Psoas muscle (tissue), 8 donors: Measurements from ENCODE around the gene AKR1B15. TPM values are rescaled to one million over a fixed set of nuclear protein-coding genes. Genes with fewer than 3 reads are reported as not detected.

Source experiments
- ATAC-seq, 4 donors: fragments of 200-7000 bp; cut with Tn5 transposase; one replicate each; pipeline ENCODE4 v1.9.1; 2020; ENCODE audit warnings: moderate library complexity in 3 of 4, mild to moderate bottlenecking in 2 of 4
- DNase-seq, 2 donors: peaks; one replicate each; pipeline ENCODE4 v3.0.0-alpha.2; 2020
- H3K27ac ChIP-seq: fragments of 200-600 bp; one replicate; pipeline ENCODE4 v1.8.0; 2022
- H3K27me3 ChIP-seq, 3 donors: fragments of 200-600 bp in 1 of 3; one replicate each; pipeline versions ENCODE4 v1.6.1 to v1.8.0; 2013 to 2022; ENCODE audit warnings: low read length in 2 of 3, mild to moderate bottlenecking in 2 of 3, moderate library complexity in 1 of 3; ENCODE audit not compliant: insufficient read depth in 3 of 3
- H3K36me3 ChIP-seq, 2 donors: fragments of 200-600 bp in 1 of 2; one replicate each; pipeline versions ENCODE4 v1.6.1 to v1.8.0; 2013 to 2022; ENCODE audit warnings: low read depth in 1 of 2, mild to moderate bottlenecking in 1 of 2, moderate library complexity in 1 of 2; ENCODE audit not compliant: insufficient read depth in 1 of 2
- H3K4me1 ChIP-seq: fragments of 200-600 bp; one replicate; pipeline ENCODE4 v1.8.0; 2022
- H3K4me3 ChIP-seq: fragments of 200-600 bp; one replicate; pipeline ENCODE4 v1.8.0; 2022; ENCODE audit warnings: mild to moderate bottlenecking
- H3K9me3 ChIP-seq: fragments of 200-600 bp; one replicate; pipeline ENCODE4 v1.8.0; 2022
- WGBS, 3 donors: extraction: QIAGEN DNeasy Blood & Tissue Kit; methylation state at CpG; one replicate each; pipeline versions ENCODE4 v1.1.6 to v1.1.7; 2013; 5-methylcytosine and 5-hydroxymethylcytosine counted together
- intact Hi-C, 2 donors: fragments of 100-400 bp; cut with DNase I; formaldehyde crosslinking; loops; one replicate each; pipeline versions ENCODE4 v1.11.0 to v1.14.2; 2022
- polyA plus RNA-seq, 3 donors: library from polyadenylated mRNA; stranded (reverse); fragments of 200-250 nt; gene quantifications; one replicate each; pipeline ENCODE4 v1.2.3, GENCODE V29; 2013
- total RNA-seq, 4 donors: library from RNA; stranded (reverse); fragmentation: NEBNext Ultra II Directional in 2 of 4; extraction: Animal tissue kit (Norgen Biotek cat#: 25700) in 2 of 4; gene quantifications; one replicate each; pipeline versions ENCODE4 v1.2.1 to v1.2.4, GENCODE V29; 2021 to 2023
- TF ChIP-seq, protein P1 (sequence below): fragments of 200-600 bp; IDR thresholded peaks from one replicate; pipeline ENCODE4 v1.8.0; 2022; ENCODE audit warnings: antibody characterized with exemption
- donor health status: healthy with polysubstance abuse.
- donor health status: DM: no; HTN: no; CAD: no; lungs with moderate emphysema.
- donor health status: Bipolar disorder and iron deficiency.
- donor health status: healthy.
- donor health status: DM: yes; HTN: yes; CAD: no.
- donor health status: DM: no; HTN: no; CAD: no.
- donor health status: DM: no; HTN: no; CAD: no.
- donor health status: DM: yes; HTN: yes; CAD: no.

AKR1B15 gene
- total and polyA plus RNA-seq, 7 donors, result 6.5 to 49.9 (median 16.5) TPM

GRCh38 chr7:134599371-134599770 is 50.5 kb downstream of the AKR1B15 start:
- no peaks in the 10 kb centered on the region for H3K27me3 ChIP-seq
- no peaks in the 10 kb centered on the region for H3K9me3 ChIP-seq
- H3K4me1 ChIP-seq, result peaks cover 3% of the 10 kb centered on the region
- ATAC-seq, result peak in 1 of 4 donors; percentile 10
- H3K27ac ChIP-seq, result no peak overlapping the region
- DNase-seq, result peak in 1 of 2 donors; percentile 57
- no peak overlapping the region for H3K4me3 ChIP-seq
- 34 to 42% (median 37%) methylated on average over 6 of the region's 6 CpGs for WGBS, 3 donors
- TF ChIP-seq, protein P1, sequence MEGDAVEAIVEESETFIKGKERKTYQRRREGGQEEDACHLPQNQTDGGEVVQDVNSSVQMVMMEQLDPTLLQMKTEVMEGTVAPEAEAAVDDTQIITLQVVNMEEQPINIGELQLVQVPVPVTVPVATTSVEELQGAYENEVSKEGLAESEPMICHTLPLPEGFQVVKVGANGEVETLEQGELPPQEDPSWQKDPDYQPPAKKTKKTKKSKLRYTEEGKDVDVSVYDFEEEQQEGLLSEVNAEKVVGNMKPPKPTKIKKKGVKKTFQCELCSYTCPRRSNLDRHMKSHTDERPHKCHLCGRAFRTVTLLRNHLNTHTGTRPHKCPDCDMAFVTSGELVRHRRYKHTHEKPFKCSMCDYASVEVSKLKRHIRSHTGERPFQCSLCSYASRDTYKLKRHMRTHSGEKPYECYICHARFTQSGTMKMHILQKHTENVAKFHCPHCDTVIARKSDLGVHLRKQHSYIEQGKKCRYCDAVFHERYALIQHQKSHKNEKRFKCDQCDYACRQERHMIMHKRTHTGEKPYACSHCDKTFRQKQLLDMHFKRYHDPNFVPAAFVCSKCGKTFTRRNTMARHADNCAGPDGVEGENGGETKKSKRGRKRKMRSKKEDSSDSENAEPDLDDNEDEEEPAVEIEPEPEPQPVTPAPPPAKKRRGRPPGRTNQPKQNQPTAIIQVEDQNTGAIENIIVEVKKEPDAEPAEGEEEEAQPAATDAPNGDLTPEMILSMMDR, result no peak
- intact Hi-C loops, result no loop called here
- no peaks in the 10 kb centered on the region for H3K36me3 ChIP-seq

- intact Hi-C loops, result loop anchor here (5.0 kb wide), 1 partner anchor 49 kb away; no protein-coding TSS in a partner anchor
- Histone ChIP-seq H3K4me3 (no peak overlapping the region), H3K27me3 (no peaks in the 10 kb centered on the region), H3K9me3 (no peaks in the 10 kb centered on the region), H3K27ac (no peak overlapping the region), H3K36me3 (no peaks in the 10 kb centered on the region), H3K4me1 (no peaks in the 10 kb centered on the region)
- ATAC-seq (no peak), DNase-seq (no peak)
- WGBS, 3 donors, result 71 to 83% (median 79%) methylated on average over 4 of the region's 4 CpGs
- TF ChIP-seq, protein P1, result no peak
Observed at GRCh38 chr7:134601459-134601858, 52.5 kb downstream of the AKR1B15 start.

DNA sequence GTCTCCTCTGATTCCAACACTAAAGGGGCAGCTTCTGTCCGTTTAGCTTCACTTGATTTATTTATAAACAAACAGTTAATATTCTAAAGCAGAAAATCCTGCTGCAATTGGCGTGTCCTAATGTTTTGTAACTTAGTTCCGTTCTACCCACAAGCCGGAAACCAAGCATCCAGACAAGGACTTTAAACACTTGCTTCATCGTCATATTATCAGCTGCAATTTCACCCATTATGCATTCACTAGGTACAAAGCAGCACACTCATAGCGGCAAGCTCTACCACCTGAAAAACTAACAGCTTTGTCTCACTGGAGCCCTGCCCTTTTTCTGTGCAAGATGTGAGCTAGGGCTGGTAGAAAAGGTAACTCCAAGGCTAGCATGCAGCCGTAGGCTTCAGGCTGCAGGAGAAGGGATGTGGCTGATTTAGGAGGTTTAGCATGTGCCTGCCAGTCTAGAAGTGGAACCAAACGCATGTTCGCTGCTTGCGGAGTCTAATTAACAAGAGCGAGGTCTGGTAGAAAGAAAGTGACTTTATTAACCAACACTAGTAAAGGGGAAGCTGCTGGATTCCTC is 54.1 kb downstream of the AKR1B15 start:
- intact Hi-C loops, result loop anchor here (5.0 kb wide), 1 partner anchor 51 kb away; no protein-coding TSS in a partner anchor
- TF ChIP-seq, protein P1, result no peak
- DNase-seq, result no peak
- no peaks in the 10 kb centered on the region for H3K36me3 ChIP-seq
- H3K27ac ChIP-seq, result peak overlapping the region; percentile 10
- H3K4me3 ChIP-seq, result peak overlapping the region; percentile 30
- H3K4me1 ChIP-seq, result no peaks in the 10 kb centered on the region
- H3K27me3 ChIP-seq, result no peaks in the 10 kb centered on the region
- no peaks in the 10 kb centered on the region for H3K9me3 ChIP-seq
- 24 to 37% (median 27%) methylated on average over 11 of the region's 11 CpGs for WGBS, 3 donors
- ATAC-seq, result peak in 2 of 4 donors; percentile 43 to 51

DNA sequence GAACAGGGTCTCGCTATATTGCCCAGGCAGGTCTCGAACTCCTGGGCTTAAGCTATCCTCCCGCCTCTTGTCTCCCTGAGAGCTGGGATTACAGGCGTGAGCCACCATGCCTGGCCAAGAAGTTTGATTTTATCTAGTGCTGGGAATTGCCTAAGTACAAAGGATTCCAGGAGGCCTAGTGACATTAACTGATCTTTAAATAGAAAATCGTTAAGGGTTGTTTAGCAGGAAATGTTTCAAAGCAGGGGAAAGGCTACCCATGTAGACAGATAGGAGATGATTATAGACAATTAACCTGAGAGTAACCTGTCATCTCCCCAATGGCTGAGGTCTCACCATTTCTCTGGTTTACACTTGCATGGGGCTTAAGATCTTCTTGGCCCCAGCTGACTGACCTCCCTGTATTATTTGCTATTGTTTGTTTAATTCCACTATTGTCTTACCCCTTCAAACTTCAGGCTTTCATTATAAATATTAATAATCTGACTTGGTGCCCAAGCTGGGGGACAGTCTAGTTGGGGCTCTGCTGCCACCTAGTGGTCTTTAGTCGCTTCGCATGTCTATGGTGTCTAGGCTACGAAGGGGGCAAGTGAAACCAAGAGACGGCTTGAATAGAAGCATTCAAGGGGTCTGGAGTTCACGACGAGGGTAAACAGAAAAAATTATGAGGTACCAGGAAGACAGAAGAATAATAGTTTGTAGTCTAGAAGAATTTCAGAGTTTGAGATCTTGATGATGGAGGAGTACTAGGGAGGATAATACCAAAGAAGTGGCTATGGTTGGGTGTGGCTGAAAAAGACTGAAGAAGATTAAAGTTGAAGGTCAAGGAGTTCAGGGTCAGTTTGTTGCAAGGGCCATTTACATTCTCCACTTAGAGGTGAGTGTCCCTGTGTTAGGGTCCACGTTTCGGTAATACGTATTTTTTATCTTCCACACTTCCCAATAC is 57.3 kb downstream of the AKR1B15 start:
- peak; percentile 62 to 67 for DNase-seq
- TF ChIP-seq, protein P1, result peak; percentile 94
- intact Hi-C loops, result loop anchor here (1.0 to 5.0 kb wide), 4 partner anchors 93 to 174 kb away; no protein-coding TSS in a partner anchor

More for the DNA sequence above, 57.3 kb downstream of the AKR1B15 start:
- Histone ChIP-seq H3K4me3 (no peak overlapping the region), H3K9me3 (no peaks in the 10 kb centered on the region), H3K27ac (no peak overlapping the region), H3K27me3 (peaks cover 0 to 3% (median 0%) of the 10 kb centered on the region in 3 donors), H3K4me1 (no peaks in the 10 kb centered on the region), H3K36me3 (peaks cover 0 to 2% of the 10 kb centered on the region in 2 donors)
- peak; percentile 87 to 96 (median 90) for ATAC-seq
- WGBS, 3 donors, result 30 to 33% (median 30%) methylated on average over 14 of the region's 14 CpGs
